Fibroblast of lung (primary cell): ENCODE results near the gene MRPL33.

ENCODE experiments used
- EZH2 ChIP-seq: IDR thresholded peaks from 2 replicates; pipeline ENCODE4 v1.5.1; 2012; ENCODE audit warnings: low read length, control low read depth, mild to moderate bottlenecking; ENCODE audit errors: missing control alignments
- TF ChIP-seq, protein P1 (sequence below), 2 donors: IDR thresholded peaks in 1 of 2; conservative IDR thresholded peaks in 1 of 2; 1 replicate in 1 of 2; 2 replicates in 1 of 2; pipeline ENCODE4 v1.5.1; 2011 to 2012; ENCODE audit warnings: low read length in 2 of 2, control low read depth in 1 of 2, inconsistent platforms in 1 of 2, low read depth in 1 of 2, mild to moderate bottlenecking in 1 of 2

DNA sequence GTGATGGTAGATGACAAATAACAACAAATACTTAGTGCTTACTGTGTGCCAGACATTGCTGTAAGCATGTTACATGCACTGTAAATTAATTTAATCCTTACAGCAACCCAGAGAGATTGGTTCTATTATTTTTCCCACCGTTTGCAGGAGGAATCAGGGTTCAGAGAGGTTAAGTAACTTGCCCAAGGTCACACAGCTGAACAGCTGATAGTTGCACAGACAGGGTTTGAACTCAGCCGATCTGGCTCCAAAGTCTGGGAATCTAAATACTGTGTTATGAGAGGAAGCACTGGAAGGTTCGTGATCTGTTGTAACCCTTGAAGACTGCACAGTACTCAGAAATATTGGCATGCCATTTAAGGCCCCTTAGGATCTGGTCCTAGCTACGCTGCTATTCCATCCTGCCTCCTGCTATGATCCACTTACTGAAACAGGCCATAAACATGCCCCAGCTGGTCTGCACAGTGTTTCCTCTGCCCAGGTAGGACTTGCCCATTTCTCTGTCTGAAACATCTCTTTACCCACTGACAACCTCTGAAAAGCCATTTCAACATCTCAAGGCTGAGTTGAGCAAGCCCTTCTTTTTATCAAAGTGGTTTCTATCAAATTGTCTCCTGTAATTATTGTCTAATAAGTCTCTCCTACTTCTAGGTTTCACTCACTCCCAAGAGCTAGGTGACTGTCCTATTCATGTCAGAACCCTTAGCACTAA, 40.4 kb upstream of the MRPL33 start:
- TF ChIP-seq, protein P1, sequence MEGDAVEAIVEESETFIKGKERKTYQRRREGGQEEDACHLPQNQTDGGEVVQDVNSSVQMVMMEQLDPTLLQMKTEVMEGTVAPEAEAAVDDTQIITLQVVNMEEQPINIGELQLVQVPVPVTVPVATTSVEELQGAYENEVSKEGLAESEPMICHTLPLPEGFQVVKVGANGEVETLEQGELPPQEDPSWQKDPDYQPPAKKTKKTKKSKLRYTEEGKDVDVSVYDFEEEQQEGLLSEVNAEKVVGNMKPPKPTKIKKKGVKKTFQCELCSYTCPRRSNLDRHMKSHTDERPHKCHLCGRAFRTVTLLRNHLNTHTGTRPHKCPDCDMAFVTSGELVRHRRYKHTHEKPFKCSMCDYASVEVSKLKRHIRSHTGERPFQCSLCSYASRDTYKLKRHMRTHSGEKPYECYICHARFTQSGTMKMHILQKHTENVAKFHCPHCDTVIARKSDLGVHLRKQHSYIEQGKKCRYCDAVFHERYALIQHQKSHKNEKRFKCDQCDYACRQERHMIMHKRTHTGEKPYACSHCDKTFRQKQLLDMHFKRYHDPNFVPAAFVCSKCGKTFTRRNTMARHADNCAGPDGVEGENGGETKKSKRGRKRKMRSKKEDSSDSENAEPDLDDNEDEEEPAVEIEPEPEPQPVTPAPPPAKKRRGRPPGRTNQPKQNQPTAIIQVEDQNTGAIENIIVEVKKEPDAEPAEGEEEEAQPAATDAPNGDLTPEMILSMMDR (conservative IDR thresholded peaks at IDR 0.05 in 1 of 2, IDR thresholded peaks at IDR 0.05 in 1 of 2; ENCODE audit: low read depth in 1 of 2, low read length in 2 of 2), result no peak
- no peak for TF ChIP-seq EZH2
